ENCODE data around the gene ACOT12. TPM values are rescaled to one million over a fixed set of nuclear protein-coding genes. Genes with fewer than 3 reads are reported as not detected.

ACOT12 gene
- total and polyA plus RNA-seq, 2 of the 13 experiments (the other 11 are each of a cell fraction or from before 2014, with no cell fraction given) = not detected

GRCh38 chr5:81301271-81302015 is 92.5 kb downstream of the ACOT12 start, which contains the start of gene ZCCHC9 (continued):
- no peak for TF ChIP-seq ZNF879 (CRISPR knock-in tag; IDR thresholded peaks at IDR 0.05)
- no peak for TF ChIP-seq KDM6A (CRISPR knock-in tag; IDR thresholded peaks at IDR 0.05; ENCODE audit: low read depth)
- TF ChIP-seq ZNF326 (CRISPR knock-in tag; IDR thresholded peaks at IDR 0.05; ENCODE audit: borderline replicate concordance) = no peak
- TF ChIP-seq NFYC (CRISPR knock-in tag; IDR thresholded peaks at IDR 0.05) = peak; percentile 47
- TF ChIP-seq ZNF614 (CRISPR knock-in tag; IDR thresholded peaks at IDR 0.05; ENCODE audit: borderline replicate concordance) = peak; percentile 83; the same call in 1 of the 2 replicates
- peak; percentile 98 for TF ChIP-seq CREB1 (IDR thresholded peaks at IDR 0.05)
- TF ChIP-seq CREB1 (CRISPR knock-in tag; IDR thresholded peaks at IDR 0.05) = peak; percentile 99
- peak; percentile 40 for TF ChIP-seq PATZ1 (CRISPR knock-in tag; IDR thresholded peaks at IDR 0.05)
- peak; percentile 74 for TF ChIP-seq ZNF407 (CRISPR knock-in tag; IDR thresholded peaks at IDR 0.05; ENCODE audit: not compliant biosample characterization)
- peak; percentile 85; the same call in 1 of the 2 replicates for TF ChIP-seq THAP9 (CRISPR knock-in tag; IDR thresholded peaks at IDR 0.05; ENCODE audit: borderline replicate concordance)
- peak; percentile 79; the same call in 1 of the 2 replicates for TF ChIP-seq ZNF230 (CRISPR knock-in tag; IDR thresholded peaks at IDR 0.05)
- TF ChIP-seq HHEX (CRISPR knock-in tag; IDR thresholded peaks at IDR 0.05) = no peak
- TF ChIP-seq XBP1 (CRISPR knock-in tag; IDR thresholded peaks at IDR 0.05) = no peak
- peak in 1 of 2 experiments; percentile 43; a peak in 2 of 4 replicates for TF ChIP-seq ATF4 (CRISPR knock-in tag; IDR thresholded peaks at IDR 0.05)
- TF ChIP-seq CENPT (CRISPR knock-in tag; IDR thresholded peaks at IDR 0.05; ENCODE audit: low read depth) = 0 out of 2 replicates have a peak, but pooled peaks have one; percentile 33
